ENCODE data around the gene DTNBP1. TPM values are rescaled to one million over a fixed set of nuclear protein-coding genes. Genes with fewer than 3 reads are reported as not detected.

DTNBP1 gene
- total RNA-seq, 3 donors from 2014 or later: 19.6 to 31.8 (median 25.0) TPM

DNA sequence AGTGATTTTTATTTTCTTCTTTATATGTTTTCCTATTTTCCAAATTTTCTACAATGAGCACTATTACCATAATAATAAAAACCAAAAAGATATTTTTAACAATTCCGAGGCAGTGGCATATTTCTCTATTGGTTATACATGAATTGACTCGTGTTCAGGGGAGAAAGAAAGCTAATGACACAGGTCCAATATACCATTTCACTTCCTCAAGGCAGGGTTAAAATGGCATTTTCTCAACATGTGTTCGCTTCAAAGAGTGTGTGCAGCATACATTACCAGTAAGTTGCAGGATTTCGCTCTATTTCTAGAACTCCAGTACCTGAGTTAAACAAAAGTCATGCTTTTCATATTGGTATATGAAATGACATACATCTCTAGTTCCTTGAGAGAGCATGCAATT lies 35.1 kb upstream of the DTNBP1 start:
- DNase-seq (no peak), ATAC-seq (no peak)
- intact Hi-C loops (cut with DNase I, micrococcal nuclease): loop anchor here (10.0 kb wide), 2 partner anchors 427 to 487 kb away; partner anchors contain the start of gene MYLIP (in 1 of the 2)
- Histone ChIP-seq H3K4me1 (ENCODE audit: low read depth) (no peaks in the 10 kb centered on the region), H3K4me3 (no peak overlapping the region), H3K9me3 (no peaks in the 10 kb centered on the region), H3K36me3 (ENCODE audit: low read depth) (no peaks in the 10 kb centered on the region)
- TF ChIP-seq, protein P1, sequence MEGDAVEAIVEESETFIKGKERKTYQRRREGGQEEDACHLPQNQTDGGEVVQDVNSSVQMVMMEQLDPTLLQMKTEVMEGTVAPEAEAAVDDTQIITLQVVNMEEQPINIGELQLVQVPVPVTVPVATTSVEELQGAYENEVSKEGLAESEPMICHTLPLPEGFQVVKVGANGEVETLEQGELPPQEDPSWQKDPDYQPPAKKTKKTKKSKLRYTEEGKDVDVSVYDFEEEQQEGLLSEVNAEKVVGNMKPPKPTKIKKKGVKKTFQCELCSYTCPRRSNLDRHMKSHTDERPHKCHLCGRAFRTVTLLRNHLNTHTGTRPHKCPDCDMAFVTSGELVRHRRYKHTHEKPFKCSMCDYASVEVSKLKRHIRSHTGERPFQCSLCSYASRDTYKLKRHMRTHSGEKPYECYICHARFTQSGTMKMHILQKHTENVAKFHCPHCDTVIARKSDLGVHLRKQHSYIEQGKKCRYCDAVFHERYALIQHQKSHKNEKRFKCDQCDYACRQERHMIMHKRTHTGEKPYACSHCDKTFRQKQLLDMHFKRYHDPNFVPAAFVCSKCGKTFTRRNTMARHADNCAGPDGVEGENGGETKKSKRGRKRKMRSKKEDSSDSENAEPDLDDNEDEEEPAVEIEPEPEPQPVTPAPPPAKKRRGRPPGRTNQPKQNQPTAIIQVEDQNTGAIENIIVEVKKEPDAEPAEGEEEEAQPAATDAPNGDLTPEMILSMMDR (IDR thresholded peaks at IDR 0.05): no peak

DNA sequence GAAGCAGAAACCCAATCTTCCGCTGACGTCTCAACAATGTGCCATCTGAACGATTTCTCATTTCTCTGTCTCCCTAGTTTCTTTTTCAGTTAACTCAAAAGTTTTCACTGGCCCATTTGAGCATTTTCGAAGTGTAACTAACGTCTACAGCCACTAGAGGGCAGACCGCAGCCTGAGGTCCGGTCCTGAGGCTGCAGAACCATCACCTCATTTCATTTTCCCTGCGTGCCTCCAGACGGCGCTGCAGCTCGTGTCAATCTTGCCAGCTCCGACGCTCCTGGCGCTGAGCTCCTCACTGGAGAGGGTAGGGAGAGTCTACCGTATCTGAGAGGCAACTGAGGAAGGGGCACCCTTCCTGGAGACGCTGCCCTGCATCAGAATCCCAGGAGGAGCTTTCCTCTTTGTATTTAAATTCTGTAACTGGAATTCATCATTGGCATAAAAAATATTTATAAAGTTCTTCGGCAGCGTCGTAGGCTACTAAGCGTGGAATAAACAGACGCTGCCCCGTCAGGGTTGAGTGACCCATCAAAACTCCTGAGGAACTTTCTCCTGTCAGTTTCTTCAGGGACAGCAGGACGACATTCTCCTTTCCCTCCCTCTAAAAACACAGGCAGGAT lies 28.5 kb upstream of the DTNBP1 start:
- ATAC-seq: peak; percentile 99
- Histone ChIP-seq H3K4me3 (no peak overlapping the region), H3K9me3 (no peaks in the 10 kb centered on the region), H3K4me1 (ENCODE audit: low read depth) (peaks cover 14% of the 10 kb centered on the region), H3K36me3 (ENCODE audit: low read depth) (no peaks in the 10 kb centered on the region)
- TF ChIP-seq, protein P1 (IDR thresholded peaks at IDR 0.05): peak; percentile 93
- intact Hi-C loops (cut with DNase I, micrococcal nuclease): loop anchor here (10.0 kb wide), 2 partner anchors 433 to 493 kb away; partner anchors contain the start of gene MYLIP (in 1 of the 2)
- peak; percentile 82 to 85 (median 84) for DNase-seq

DNA sequence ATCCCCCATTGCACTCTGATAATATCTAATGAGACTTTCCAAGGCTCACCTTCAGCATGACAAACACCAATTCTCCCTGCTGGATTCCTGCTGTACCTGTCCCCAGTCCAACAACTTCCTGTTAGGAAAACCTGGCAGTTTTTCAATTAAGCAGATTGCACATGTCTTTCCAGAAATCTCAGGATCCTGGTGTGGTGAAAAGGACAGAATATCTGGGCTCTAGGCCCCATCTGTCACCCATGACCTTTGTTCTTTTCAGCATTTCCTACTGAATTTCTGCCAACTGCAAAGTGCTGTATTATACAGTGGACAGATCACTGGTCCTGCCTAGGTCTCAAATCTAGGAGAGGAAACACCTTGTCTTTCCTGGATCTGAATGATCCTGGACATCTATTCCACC lies 27.7 kb upstream of the DTNBP1 start:
- Histone ChIP-seq H3K9me3 (no peaks in the 10 kb centered on the region), H3K4me3 (no peak overlapping the region), H3K36me3 (ENCODE audit: low read depth) (no peaks in the 10 kb centered on the region), H3K4me1 (ENCODE audit: low read depth) (peaks cover 14% of the 10 kb centered on the region)
- DNase-seq (no peak), ATAC-seq (peak; percentile 68)
- intact Hi-C loops (cut with DNase I, micrococcal nuclease): loop anchor here (10.0 kb wide), 2 partner anchors 434 to 494 kb away; partner anchors contain the start of gene MYLIP (in 1 of the 2)
- TF ChIP-seq, protein P1 (IDR thresholded peaks at IDR 0.05): no peak

- Histone ChIP-seq H3K36me3 (ENCODE audit: low read depth) (no peaks in the 10 kb centered on the region), H3K4me3 (no peak overlapping the region), H3K9me3 (no peaks in the 10 kb centered on the region), H3K4me1 (ENCODE audit: low read depth) (peaks cover 14% of the 10 kb centered on the region)
- intact Hi-C loops (cut with DNase I, micrococcal nuclease): loop anchor here (10.0 kb wide), 2 partner anchors 435 to 495 kb away; partner anchors contain the start of gene MYLIP (in 1 of the 2)
- TF ChIP-seq, protein P1 (IDR thresholded peaks at IDR 0.05): no peak
- DNase-seq (no peak), ATAC-seq (no peak)
Observed at GRCh38 chr6:15689586-15690482, 27.0 kb upstream of the DTNBP1 start.

GRCh38 chr6:15685619-15686018 lies 22.8 kb upstream of the DTNBP1 start:
- ATAC-seq: peak; percentile 33
- no peaks in the 10 kb centered on the region for H3K9me3 ChIP-seq
- peaks cover 10% of the 10 kb centered on the region for H3K4me1 ChIP-seq (ENCODE audit: low read depth)
- DNase-seq: no peak
- intact Hi-C loops (cut with DNase I, micrococcal nuclease): no loop called here
- H3K36me3 ChIP-seq (ENCODE audit: low read depth): no peaks in the 10 kb centered on the region
- TF ChIP-seq, protein P1 (IDR thresholded peaks at IDR 0.05): no peak
- no peak overlapping the region for H3K4me3 ChIP-seq
